GM23338 (cell line): Measurements from ENCODE around the gene RNF207.

ENCODE experiments used
- ETS1 ChIP-seq: IDR thresholded peaks from 2 replicates; pipeline ENCODE4 v1.6.1; 2016; ENCODE audit warnings: antibody characterized with exemption
- EZH2 ChIP-seq: fragments of 200-600 bp; sonication (generic); IDR thresholded peaks from one replicate; pipeline ENCODE4 v1.8.0; 2017; ENCODE audit warnings: antibody characterized with exemption, mild to moderate bottlenecking, low read depth; ENCODE audit not compliant: unreplicated experiment
- EZH2phosphoT487 ChIP-seq: fragments of 200-600 bp; sonication (generic); IDR thresholded peaks from one replicate; pipeline ENCODE4 v1.8.1; 2018; ENCODE audit warnings: antibody characterized with exemption; ENCODE audit not compliant: unreplicated experiment
- JUNB ChIP-seq: IDR thresholded peaks from one replicate; pipeline ENCODE4 v1.6.1; 2016; ENCODE audit warnings: antibody characterized with exemption; ENCODE audit not compliant: unreplicated experiment
- NANOG ChIP-seq: IDR thresholded peaks from 2 replicates; pipeline ENCODE4 v1.6.1; 2016; ENCODE audit warnings: antibody characterized with exemption, borderline replicate concordance
- ZNF114 ChIP-seq: fragments of 250-450 bp; sonication (Bioruptor Pico); IDR thresholded peaks from 2 replicates; pipeline ENCODE4 v1.5.0; 2020; ENCODE audit warnings: mild to moderate bottlenecking, moderate library complexity
- TF ChIP-seq, protein P1 (sequence below), 2 experiments: fragments of 200-600 bp in 1 of 2; sonication (generic) in 1 of 2; conservative IDR thresholded peaks; 2 replicates each; pipeline versions ENCODE4 v1.5.1 to v1.6.1; 2016 to 2017; ENCODE audit warnings: antibody characterized with exemption in 2 of 2, low read depth in 2 of 2, mild to moderate bottlenecking in 2 of 2, moderate library complexity in 1 of 2

DNA sequence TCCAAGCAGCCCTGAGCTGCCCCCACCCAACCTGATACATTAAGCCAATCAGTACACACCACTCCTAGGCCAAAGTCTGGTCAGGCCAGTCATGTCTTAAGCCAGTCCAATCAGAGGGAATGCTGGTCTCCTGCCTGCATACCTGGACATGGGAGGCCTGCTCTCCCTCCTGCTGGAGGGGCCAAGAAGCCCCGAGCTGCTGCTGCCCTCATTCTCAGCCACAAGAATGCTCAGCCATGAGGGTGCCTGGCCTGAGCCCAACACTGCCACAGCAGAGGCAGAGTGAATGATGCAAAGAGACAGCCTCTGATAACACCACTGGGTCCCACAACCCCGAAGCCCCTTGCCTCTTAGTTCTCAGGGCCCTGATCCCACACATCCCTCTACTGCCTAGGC is 48.8 kb upstream of the RNF207 start:
- TF ChIP-seq ZNF114 (CRISPR knock-in tag) (no peak), JUNB (no peak), EZH2 (no peak), ETS1 (no peak), NANOG (no peak), EZH2phosphoT487 (no peak)
- TF ChIP-seq, protein P1, sequence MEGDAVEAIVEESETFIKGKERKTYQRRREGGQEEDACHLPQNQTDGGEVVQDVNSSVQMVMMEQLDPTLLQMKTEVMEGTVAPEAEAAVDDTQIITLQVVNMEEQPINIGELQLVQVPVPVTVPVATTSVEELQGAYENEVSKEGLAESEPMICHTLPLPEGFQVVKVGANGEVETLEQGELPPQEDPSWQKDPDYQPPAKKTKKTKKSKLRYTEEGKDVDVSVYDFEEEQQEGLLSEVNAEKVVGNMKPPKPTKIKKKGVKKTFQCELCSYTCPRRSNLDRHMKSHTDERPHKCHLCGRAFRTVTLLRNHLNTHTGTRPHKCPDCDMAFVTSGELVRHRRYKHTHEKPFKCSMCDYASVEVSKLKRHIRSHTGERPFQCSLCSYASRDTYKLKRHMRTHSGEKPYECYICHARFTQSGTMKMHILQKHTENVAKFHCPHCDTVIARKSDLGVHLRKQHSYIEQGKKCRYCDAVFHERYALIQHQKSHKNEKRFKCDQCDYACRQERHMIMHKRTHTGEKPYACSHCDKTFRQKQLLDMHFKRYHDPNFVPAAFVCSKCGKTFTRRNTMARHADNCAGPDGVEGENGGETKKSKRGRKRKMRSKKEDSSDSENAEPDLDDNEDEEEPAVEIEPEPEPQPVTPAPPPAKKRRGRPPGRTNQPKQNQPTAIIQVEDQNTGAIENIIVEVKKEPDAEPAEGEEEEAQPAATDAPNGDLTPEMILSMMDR (conservative IDR thresholded peaks at IDR 0.05; ENCODE audit: low read depth in 2 of 2): no peak
